GM18511 (cell line): ENCODE data around the gene ABCD3.

ENCODE experiments used
- ATAC-seq: cut with Tn5 transposase; IDR thresholded peaks from one replicate; pipeline ENCODE4 v1.9.1; 2021; ENCODE audit warnings: mild to moderate bottlenecking, moderate library complexity; ENCODE audit not compliant: unreplicated experiment

The ABCD3 gene

DNA sequence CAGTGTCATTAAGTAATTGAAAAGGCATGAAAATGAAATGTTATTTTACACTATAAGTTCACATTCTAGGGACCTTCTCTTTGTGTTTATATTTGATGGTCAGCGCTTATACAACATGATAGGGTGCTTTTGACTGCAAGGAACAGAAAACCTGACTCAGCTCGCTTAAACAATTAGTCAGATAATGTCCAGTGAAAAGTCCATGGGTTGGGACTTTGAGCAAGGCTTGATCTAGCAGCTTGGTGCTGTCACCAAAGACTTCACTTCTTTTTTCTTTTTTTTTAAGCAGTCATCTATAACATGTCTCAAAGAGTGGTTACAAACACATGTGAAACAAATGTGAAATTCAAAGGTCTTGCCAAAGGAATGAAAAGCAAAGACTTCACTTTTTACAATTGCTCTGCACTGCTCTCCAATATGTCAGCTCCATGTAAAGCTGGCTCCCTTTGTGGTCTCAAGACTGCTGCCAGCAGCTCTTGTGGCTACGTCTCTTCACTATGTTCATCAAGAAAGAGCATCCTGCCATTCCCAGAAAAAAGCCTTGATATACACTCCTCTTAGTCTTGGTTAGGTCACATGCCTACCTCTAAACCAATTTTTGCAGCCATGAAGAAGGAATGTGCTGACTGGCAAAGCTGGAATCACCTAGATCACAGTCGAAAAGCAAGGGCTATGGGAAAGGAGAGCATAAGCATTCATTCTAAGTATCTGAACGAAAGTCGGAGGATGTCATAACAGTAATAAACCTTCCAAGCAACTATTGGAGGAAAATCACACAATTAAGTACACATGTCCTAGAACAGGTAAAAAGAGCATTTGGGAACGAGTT lies 108.2 kb downstream of the ABCD3 start:
- ATAC-seq, result no peak

GRCh38 chr1:94527447-94528031 lies 109.3 kb downstream of the ABCD3 start:
- no peak for ATAC-seq

- ATAC-seq, result no peak
Measured at GRCh38 chr1:94528299-94528698, 110.1 kb downstream of the ABCD3 start.

DNA sequence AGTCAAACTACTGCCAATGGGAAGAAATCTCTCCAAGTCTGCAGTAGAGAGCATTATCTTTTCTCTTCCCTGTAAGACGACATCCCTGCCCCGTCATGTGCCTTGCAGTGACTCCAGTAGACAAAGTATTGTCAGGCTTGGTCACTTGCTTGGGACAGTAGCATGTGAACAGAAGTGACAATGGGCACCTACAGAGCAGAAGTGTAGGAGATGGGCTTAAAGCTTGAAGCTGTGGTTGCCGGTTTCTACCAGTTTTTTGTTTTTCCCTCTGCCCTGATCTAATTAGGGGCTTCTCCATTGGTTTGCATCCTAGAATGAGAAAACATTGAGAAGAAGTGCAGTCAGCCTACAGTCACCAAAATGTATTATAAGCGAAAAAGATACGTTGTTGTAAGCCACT lies 110.6 kb downstream of the ABCD3 start:
- ATAC-seq, result no peak

GRCh38 chr1:94529416-94529815 lies 111.2 kb downstream of the ABCD3 start:
- no peak for ATAC-seq

- ATAC-seq, result no peak
Measured at GRCh38 chr1:94530373-94530878, 112.2 kb downstream of the ABCD3 start.

DNA sequence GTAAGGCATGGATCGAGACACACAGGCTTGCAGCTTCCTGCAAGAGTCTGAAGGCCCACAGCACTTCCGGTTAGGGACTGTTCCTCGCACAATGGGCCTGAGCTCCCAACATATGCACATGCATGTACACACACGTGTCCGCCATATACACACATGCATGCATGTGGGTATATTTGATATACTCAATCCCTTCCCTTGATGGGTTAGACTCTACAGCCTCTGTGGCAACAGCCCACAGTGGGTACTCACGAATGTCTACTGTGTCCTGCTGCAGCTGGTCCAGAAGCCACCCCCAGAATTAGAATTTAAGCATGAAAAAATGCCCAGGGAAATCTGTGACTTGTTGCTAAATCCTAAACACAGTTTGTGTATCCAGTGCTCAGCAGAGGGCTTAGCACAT lies 113.5 kb downstream of the ABCD3 start:
- no peak for ATAC-seq

DNA sequence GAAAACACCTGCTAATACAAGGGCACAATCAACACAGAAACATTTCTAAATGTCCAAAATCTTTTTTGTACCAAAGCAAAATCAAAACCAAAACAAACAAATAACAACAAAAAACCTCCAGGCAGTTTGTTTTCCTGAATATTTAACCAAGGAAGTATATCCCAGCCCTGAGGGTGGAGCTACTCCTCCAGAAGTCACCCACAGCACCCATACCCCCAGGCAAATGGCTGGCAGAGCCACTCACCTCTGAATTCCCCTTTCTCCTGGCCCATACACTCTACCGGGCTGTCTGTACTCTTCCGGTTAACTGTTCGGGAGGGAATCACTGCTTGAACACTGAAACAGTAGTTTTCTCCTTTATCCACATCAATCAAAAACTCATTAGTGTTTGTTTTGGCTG lies 113.9 kb downstream of the ABCD3 start:
- no peak for ATAC-seq

GRCh38 chr1:94535095-94535494 lies 116.9 kb downstream of the ABCD3 start:
- no peak for ATAC-seq

- ATAC-seq, result no peak
Measured at GRCh38 chr1:94535879-94536278, 117.7 kb downstream of the ABCD3 start.

GRCh38 chr1:94537254-94537653 lies 119.1 kb downstream of the ABCD3 start:
- ATAC-seq, result no peak

GRCh38 chr1:94538243-94538827 lies 120.1 kb downstream of the ABCD3 start:
- no peak for ATAC-seq

GRCh38 chr1:94539496-94539895 lies 121.3 kb downstream of the ABCD3 start:
- no peak for ATAC-seq

DNA sequence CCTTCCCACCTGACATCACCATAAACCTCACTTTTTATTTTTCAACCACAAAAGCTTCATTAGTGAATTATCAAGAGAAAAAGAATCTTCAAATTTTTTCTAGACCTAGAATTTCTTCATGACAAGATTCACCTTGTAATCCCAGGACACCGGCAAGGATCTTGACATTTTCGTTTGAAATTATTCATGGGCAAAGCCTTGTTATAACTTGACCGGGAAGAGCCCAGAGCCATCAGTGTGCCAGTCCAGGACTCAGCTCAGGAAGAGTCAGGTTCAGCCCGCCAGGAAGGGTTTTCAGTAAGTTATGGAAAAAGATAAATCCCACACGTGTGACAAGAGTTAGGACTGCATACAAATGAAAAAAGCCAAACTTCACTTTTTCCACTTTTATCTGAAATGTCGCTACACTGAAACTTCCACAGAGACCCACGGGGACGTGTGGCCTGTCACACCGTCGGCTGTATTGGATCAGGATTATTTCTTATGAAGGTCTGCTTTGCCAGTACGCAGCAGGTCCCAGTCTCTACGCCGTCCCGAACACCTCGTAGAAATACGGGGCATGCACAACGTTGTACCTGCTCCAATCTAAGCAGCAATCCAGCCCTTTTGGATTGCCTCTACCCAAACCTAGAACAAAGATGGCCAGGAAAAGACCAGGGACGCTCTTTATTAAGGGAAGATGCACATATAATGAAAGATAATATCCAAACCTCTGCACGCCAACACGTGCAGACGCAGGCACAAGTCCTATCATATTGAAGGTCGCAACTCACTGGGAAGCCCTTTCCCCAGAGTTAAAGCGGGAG lies 122.5 kb downstream of the ABCD3 start:
- peak; percentile 3 for ATAC-seq

- peak; percentile 86 for ATAC-seq
Measured at GRCh38 chr1:94541246-94542087, 123.3 kb downstream of the ABCD3 start, which contains the start of gene F3. F3 (minus strand) TSS chr1:94541759; CDS start chr1:94541636, 123 bp downstream.

DNA sequence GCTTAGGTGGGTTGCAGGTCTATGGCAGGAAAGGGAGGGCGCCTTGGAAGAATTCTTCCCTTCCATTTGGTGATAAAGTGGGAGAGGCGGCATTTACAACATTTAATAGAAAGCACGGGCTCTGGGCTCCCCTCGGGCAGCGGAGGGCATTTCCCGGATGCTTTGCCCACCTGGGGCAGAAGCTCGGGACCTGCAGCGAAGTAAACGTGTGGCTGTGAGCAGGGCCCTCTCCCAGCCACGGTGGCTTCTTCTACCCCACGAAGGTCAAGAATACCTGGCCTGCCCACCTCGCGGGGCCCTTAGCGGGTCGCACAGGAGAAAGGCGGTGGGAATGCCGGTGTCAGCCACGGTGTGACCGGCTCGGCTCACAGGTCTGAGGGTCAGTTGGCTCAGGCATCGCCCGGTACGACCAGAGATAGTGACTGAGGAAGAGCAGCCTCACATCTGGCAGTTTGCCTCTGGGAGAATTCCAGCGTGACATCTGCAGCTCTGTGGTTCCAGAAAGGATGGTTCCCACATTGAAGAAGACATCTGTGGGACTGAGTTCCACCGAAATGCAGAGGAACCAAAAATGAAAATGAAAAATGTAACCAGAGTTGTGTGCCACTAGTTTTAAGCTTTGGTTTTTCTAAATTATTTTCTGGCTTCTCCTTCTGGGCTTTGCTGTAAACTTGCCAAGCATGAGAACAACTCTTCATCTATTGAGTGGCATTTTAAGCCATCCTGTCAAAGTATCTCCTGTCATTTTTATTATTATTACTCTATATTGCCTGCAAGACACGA lies 124.1 kb downstream of the ABCD3 start:
- peak; percentile 27 for ATAC-seq

- ATAC-seq, result no peak
Measured at GRCh38 chr1:94543001-94543400, 124.8 kb downstream of the ABCD3 start.

DNA sequence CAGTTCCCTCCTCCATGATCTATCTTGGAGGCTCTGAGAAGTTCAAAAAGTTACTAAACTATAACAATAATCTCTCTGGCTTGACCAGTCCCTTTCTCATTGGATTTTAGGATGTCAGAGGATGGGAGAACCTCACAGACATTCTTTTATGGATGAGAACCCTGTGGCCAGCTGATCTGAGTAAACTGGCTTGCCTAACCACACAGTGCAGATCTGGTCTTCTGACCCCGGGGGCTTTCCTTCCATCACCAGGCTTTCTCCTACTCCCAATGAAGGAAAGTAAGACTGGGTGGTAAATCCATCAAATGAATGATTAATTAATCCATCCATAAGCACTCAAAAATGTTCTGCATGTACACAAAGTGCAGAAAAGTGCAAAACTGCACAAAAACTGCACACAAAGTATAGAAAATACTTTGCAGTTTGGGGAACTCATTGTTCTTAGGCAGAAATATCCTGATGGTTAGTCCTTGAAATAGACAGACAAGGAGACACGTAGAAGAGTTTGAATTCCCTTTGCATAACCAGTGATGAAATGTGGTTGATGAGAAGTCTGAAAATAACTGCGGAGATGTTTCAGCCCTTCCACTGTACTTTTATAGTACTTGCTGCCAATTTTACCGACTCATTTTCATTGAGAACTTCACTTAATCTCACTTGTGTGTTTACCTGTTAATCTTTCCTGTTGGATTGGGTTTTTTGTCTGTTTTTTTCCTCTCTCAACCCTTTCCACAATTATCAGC lies 125.9 kb downstream of the ABCD3 start:
- no peak for ATAC-seq
